ENCODE measurements around the gene NMNAT2.

- TF ChIP-seq REST (IDR thresholded peaks at IDR 0.05; ENCODE audit: borderline replicate concordance) (no peak), SMC3 (conservative IDR thresholded peaks at IDR 0.05; ENCODE audit: poor library complexity) (no peak), CTCF (IDR thresholded peaks at IDR 0.05; ENCODE audit: poor library complexity, severe bottlenecking) (no peak), EZH2 (IDR thresholded peaks at IDR 0.05; ENCODE audit: borderline replicate concordance, insufficient read depth, low read length, poor library complexity, severe bottlenecking) (no peak), EP300 (conservative IDR thresholded peaks at IDR 0.05; ENCODE audit: poor library complexity, severe bottlenecking) (no peak), TAF1 (IDR thresholded peaks at IDR 0.05; ENCODE audit: low read depth) (no peak)
These were observed 145.8 kb downstream of the NMNAT2 start for GRCh38 chr1:183272390-183272848.
